Thyroid gland (tissue), 4 donors: ENCODE results near the gene FAM20A.

Experiments
- POLR2A ChIP-seq, 2 donors: fragments of 450-650 bp; IDR thresholded peaks; one replicate each; pipeline ENCODE4 v1.6.1; 2017; ENCODE audit warnings: antibody characterized with exemption in 2 of 2, mild to moderate bottlenecking in 2 of 2, moderate library complexity in 1 of 2
- TF ChIP-seq, protein P1 (sequence below), 6 experiments: fragments of 200-600 bp in 3 of 6; fragments of 450-650 bp in 3 of 6; sonication (generic) in 3 of 6; IDR thresholded peaks; one replicate each; pipeline ENCODE4 v1.5.1; 2016 to 2019; ENCODE audit warnings: antibody characterized with exemption in 6 of 6, mild to moderate bottlenecking in 2 of 6, inconsistent platforms in 1 of 6, moderate library complexity in 1 of 6

DNA sequence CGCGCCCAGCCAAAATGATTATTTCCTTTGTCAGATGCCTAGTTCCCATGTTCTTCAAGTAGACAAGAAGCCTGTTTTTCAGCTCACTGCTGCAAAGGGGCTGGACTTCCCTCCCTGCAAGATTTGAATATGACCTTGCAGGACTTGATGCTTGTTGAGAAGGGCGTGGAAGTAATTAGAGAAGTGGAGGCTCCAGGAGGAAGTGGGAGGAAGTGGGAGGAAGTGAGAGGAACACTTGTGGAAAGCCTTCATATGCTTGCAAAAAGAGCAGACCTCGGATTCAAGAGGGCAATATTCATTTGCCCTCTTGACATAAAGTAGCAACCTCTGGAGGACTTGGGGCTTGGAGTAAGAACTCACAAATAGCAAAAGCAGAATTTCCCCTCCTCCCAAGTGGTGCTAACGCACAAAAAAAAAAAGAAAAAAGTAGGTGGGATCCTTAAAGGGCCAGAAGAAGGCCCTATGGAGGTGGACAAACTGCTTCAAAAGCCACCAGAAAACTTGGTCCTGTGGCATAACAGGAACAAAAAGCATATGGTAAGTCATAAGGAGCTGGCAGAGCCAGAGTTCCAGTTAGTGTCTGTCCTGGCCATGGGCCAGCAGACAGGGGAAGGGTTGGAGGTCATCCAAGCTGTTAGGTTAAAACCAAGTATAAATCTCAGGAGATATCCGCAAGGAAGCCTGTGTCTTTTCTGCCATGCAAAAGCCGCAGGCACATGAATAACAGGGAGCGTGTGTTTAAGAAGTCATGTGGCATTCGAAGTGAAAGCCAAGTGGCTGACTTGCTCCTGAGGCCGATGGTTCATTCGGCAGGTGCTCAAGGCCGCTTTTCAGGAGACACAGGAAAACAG, 109.6 kb downstream of the FAM20A start:
- TF ChIP-seq, protein P1, sequence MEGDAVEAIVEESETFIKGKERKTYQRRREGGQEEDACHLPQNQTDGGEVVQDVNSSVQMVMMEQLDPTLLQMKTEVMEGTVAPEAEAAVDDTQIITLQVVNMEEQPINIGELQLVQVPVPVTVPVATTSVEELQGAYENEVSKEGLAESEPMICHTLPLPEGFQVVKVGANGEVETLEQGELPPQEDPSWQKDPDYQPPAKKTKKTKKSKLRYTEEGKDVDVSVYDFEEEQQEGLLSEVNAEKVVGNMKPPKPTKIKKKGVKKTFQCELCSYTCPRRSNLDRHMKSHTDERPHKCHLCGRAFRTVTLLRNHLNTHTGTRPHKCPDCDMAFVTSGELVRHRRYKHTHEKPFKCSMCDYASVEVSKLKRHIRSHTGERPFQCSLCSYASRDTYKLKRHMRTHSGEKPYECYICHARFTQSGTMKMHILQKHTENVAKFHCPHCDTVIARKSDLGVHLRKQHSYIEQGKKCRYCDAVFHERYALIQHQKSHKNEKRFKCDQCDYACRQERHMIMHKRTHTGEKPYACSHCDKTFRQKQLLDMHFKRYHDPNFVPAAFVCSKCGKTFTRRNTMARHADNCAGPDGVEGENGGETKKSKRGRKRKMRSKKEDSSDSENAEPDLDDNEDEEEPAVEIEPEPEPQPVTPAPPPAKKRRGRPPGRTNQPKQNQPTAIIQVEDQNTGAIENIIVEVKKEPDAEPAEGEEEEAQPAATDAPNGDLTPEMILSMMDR (IDR thresholded peaks at IDR 0.05): no peak
- TF ChIP-seq POLR2A (IDR thresholded peaks at IDR 0.05): no peak
